PFSK-1 (cell line): ENCODE data around the gene DDX23.

Experiments used
- FOXP2 ChIP-seq: optimal IDR thresholded peaks from 2 replicates; pipeline ENCODE3; 2011; ENCODE audit warnings: borderline replicate concordance, control low read depth, inconsistent platforms; ENCODE audit not compliant: insufficient read depth; ENCODE audit errors: extremely low read length, extremely low read depth
- POLR2AphosphoS5 ChIP-seq: IDR thresholded peaks from 2 replicates; pipeline ENCODE4 v1.6.1; 2012; ENCODE audit warnings: low read depth, mild to moderate bottlenecking, control low read depth, low read length, moderate library complexity
- SIN3A ChIP-seq: IDR thresholded peaks from 2 replicates; pipeline ENCODE4 v1.6.1; 2012; ENCODE audit warnings: mild to moderate bottlenecking, low read length, moderate library complexity, borderline replicate concordance; ENCODE audit not compliant: insufficient read depth
- TAF1 ChIP-seq: IDR thresholded peaks from 2 replicates; pipeline ENCODE4 v1.6.1; 2012; ENCODE audit warnings: low read length, control low read depth, borderline replicate concordance; ENCODE audit not compliant: insufficient read depth
- TF ChIP-seq, protein P1 (sequence below), 2 experiments: IDR thresholded peaks; 2 replicates each; pipeline versions ENCODE4 v1.6.1 to v1.8.0; 2011 to 2012; ENCODE audit warnings: low read depth in 2 of 2, low read length in 2 of 2, control low read depth in 1 of 2, inconsistent platforms in 1 of 2, mild to moderate bottlenecking in 1 of 2, moderate library complexity in 1 of 2; ENCODE audit not compliant: insufficient read depth in 1 of 2

DNA sequence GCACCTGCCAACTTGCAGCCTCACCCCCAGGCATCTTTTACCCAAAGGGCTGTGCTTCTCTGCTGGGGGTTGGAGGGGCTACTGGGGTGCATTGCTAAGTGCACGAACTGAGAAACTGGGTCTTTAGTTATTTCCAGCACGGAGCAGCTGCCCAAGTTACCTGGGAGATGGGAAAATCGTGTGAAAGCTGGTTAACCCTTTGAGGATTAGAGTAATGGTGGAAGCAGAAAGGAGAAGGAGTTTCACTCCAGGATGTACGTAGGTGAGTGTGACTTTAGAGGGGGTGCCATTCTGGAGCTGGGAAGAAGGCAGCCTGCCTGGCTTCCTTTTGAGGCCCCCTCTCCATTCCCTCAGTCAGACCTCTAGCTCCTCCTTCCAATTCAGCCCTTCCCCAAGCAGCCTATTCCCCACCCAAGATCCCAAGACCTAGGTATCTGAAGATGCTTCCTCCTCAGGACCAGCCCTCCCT, 62.1 kb downstream of the DDX23 start:
- TF ChIP-seq POLR2AphosphoS5: no peak
- no peak for TF ChIP-seq TAF1
- TF ChIP-seq, protein P1, sequence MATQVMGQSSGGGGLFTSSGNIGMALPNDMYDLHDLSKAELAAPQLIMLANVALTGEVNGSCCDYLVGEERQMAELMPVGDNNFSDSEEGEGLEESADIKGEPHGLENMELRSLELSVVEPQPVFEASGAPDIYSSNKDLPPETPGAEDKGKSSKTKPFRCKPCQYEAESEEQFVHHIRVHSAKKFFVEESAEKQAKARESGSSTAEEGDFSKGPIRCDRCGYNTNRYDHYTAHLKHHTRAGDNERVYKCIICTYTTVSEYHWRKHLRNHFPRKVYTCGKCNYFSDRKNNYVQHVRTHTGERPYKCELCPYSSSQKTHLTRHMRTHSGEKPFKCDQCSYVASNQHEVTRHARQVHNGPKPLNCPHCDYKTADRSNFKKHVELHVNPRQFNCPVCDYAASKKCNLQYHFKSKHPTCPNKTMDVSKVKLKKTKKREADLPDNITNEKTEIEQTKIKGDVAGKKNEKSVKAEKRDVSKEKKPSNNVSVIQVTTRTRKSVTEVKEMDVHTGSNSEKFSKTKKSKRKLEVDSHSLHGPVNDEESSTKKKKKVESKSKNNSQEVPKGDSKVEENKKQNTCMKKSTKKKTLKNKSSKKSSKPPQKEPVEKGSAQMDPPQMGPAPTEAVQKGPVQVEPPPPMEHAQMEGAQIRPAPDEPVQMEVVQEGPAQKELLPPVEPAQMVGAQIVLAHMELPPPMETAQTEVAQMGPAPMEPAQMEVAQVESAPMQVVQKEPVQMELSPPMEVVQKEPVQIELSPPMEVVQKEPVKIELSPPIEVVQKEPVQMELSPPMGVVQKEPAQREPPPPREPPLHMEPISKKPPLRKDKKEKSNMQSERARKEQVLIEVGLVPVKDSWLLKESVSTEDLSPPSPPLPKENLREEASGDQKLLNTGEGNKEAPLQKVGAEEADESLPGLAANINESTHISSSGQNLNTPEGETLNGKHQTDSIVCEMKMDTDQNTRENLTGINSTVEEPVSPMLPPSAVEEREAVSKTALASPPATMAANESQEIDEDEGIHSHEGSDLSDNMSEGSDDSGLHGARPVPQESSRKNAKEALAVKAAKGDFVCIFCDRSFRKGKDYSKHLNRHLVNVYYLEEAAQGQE (IDR thresholded peaks at IDR 0.05; ENCODE audit: insufficient read depth in 1 of 2, low read depth in 2 of 2, low read length in 2 of 2): no peak
- no peak for TF ChIP-seq SIN3A
- no peak for TF ChIP-seq FOXP2
